Glutamatergic neuron (in vitro differentiated cells): ENCODE measurements around the gene NYNRIN. TPM values are rescaled to one million over a fixed set of nuclear protein-coding genes. Genes with fewer than 3 reads are reported as not detected.
A peak's percentile ranks its signal among the peaks of the same experiment; 100 is the strongest.
"Not testable (repeated sequence)": the region's sequence is repeated elsewhere in the genome, so short reads cannot be mapped to it uniquely, and the experiment has no call there.

Experiments used
- DNase-seq: peaks from one replicate; pipeline ENCODE4 v3.0.0; 2022
- H3K27ac Mint-ChIP-seq: one replicate; pipeline ENCODE4 v1.8.0; 2020; ENCODE audit warnings: mild to moderate bottlenecking, mixed read lengths, inconsistent platforms; ENCODE audit not compliant: unreplicated experiment
- H3K27me3 Mint-ChIP-seq: one replicate; pipeline ENCODE4 v1.8.0; 2020; ENCODE audit warnings: mild to moderate bottlenecking, moderate library complexity, mixed read lengths, inconsistent platforms; ENCODE audit not compliant: unreplicated experiment
- H3K36me3 Mint-ChIP-seq: one replicate; pipeline ENCODE4 v1.8.0; 2020; ENCODE audit warnings: mild to moderate bottlenecking, mixed read lengths, inconsistent platforms; ENCODE audit not compliant: unreplicated experiment
- H3K4me1 Mint-ChIP-seq: one replicate; pipeline ENCODE4 v1.8.0; 2020; ENCODE audit warnings: mild to moderate bottlenecking, low read depth, mixed read lengths, inconsistent platforms; ENCODE audit not compliant: unreplicated experiment
- H3K4me3 Mint-ChIP-seq: one replicate; pipeline ENCODE4 v1.8.0; 2020; ENCODE audit warnings: mild to moderate bottlenecking, mixed read lengths, inconsistent platforms; ENCODE audit not compliant: unreplicated experiment
- H3K9me3 Mint-ChIP-seq: one replicate; pipeline ENCODE4 v1.8.0; 2020; ENCODE audit warnings: mild to moderate bottlenecking, moderate library complexity, mixed read lengths, inconsistent platforms; ENCODE audit not compliant: unreplicated experiment
- total RNA-seq: library from RNA; stranded (reverse); fragmentation: NEBNext Ultra II Directional; extraction: Animal tissue kit (Norgen Biotek cat#: 25700); gene quantifications from one replicate; pipeline ENCODE4 v1.2.1, GENCODE V29; 2021; ENCODE audit not compliant: unreplicated experiment
- TF ChIP-seq, protein P1 (sequence below): fragments of 200-600 bp; sonication (generic); IDR thresholded peaks from one replicate; pipeline ENCODE4 v1.5.0; 2021; ENCODE audit not compliant: partially characterized antibody, unreplicated experiment

The NYNRIN gene
- total RNA-seq, 1 donor from 2014 or later = 33.5 TPM

DNA sequence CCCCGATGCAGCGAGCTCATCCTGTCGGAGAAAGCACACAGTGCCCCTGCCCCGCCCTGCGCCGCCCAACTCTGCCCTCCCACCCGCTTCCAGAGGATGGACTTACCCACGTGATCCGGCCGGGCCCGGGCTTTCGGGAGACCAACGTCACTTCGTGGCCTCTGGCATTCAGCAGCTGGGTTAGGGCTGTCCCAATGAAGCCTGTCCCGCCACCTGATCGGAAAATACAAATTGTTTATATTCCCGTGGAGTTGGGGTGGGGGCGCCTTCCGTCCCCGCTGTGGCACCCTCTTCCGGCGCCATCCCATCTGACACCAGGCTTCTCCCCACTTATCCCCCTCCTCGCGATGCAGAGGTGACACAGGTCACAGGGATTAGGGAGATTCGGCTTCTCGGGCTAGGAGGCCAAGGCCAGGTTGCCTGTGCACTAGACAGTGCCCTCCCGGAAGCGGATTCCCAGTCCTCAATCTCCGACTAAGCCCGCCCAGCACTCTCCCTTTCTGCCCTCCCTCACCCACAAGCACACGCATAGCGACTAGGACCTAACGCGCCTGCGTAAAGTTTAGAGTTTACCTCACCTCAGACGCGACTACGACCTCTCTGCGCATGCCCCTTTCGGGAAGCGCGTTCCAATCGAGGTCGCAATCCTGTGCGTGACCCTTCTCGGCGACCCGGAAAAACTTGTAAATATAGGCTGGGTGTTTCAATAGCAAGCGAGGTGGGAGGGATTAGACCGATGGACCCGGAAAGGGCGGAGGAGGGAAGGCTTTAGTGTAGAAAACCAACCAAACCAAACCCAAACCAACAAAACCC is 43.6 kb downstream of the NYNRIN start, which contains the start of gene SDR39U1:
TSS of gene SDR39U1 (minus strand) at position 537 of the 813 bp plus-strand sequence. CDS start at position 530, 7 bp downstream.
- Mint-ChIP-seq H3K36me3 (no peaks in the 10 kb centered on the region), H3K4me3 (peak within 1 kb of the TSS; percentile 91), H3K9me3 (peaks cover 14% of the 10 kb centered on the region), H3K27ac (peak within 1 kb of the TSS; percentile 99), H3K27me3 (peaks cover 14% of the 10 kb centered on the region), H3K4me1 (peaks cover 7% of the 10 kb centered on the region)
- TF ChIP-seq, protein P1, sequence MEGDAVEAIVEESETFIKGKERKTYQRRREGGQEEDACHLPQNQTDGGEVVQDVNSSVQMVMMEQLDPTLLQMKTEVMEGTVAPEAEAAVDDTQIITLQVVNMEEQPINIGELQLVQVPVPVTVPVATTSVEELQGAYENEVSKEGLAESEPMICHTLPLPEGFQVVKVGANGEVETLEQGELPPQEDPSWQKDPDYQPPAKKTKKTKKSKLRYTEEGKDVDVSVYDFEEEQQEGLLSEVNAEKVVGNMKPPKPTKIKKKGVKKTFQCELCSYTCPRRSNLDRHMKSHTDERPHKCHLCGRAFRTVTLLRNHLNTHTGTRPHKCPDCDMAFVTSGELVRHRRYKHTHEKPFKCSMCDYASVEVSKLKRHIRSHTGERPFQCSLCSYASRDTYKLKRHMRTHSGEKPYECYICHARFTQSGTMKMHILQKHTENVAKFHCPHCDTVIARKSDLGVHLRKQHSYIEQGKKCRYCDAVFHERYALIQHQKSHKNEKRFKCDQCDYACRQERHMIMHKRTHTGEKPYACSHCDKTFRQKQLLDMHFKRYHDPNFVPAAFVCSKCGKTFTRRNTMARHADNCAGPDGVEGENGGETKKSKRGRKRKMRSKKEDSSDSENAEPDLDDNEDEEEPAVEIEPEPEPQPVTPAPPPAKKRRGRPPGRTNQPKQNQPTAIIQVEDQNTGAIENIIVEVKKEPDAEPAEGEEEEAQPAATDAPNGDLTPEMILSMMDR = no peak
- peak; percentile 96 for DNase-seq

DNA sequence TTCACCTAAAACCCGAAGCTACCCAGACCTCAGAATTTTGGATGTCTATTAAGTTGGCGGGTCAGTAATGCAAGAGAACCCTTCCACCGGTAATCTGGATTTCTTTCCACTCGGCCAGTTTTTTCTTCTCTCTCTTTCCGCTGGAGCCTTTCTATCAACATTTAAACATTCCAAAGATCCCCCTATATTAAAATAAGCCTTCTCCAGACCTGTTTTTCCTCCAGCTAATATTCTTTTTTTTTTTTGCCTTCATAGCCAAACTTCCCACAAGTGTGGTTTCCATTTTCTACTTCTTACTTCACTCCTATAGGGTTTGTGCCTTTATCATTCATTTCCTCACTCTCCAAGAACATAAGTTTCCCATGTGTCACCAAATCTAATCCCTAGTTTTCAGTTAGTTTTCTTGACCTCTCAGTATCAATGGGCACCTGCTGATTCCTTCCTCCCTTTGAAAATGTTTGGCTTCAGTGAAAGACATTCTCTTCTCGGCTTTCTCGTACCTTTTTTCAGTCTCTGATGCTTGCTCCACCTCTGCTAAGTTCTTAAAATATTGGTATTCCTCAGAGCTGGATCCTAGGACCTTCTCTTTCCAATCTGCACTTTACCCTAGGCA is 44.4 kb downstream of the NYNRIN start:
- no peak for DNase-seq
- Mint-ChIP-seq H3K27ac (peak overlapping the region; percentile 99), H3K27me3 (peaks cover 14% of the 10 kb centered on the region), H3K36me3 (no peaks in the 10 kb centered on the region), H3K9me3 (peaks cover 14% of the 10 kb centered on the region), H3K4me1 (peaks cover 7% of the 10 kb centered on the region), H3K4me3 (peak overlapping the region; percentile 91)
- TF ChIP-seq, protein P1 = no peak

DNA sequence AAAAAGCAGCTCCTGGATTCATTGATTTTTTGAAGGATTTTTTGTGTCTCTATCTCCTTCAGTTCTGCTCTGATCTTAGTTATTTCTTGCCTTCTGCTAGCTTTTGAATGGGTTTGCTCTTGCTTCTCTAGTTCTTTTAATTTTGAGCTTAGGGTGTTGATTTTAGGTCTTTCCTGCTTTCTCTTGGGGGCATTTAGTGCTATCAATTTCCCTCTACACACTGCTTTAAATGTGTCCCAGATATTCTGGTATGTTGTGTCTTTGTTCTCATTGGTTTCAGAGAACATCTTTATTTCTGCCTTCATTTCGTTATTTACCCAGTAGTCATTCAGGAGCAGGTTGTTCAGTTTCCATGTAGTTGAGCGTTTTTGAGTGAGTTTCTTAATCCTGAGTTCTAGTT is 52.0 kb downstream of the NYNRIN start:
- DNase-seq, H3K27me3 Mint-ChIP-seq, H3K4me1 Mint-ChIP-seq, H3K27ac Mint-ChIP-seq, H3K36me3 Mint-ChIP-seq, H3K9me3 Mint-ChIP-seq, H3K4me3 Mint-ChIP-seq: not testable (repeated sequence)

DNA sequence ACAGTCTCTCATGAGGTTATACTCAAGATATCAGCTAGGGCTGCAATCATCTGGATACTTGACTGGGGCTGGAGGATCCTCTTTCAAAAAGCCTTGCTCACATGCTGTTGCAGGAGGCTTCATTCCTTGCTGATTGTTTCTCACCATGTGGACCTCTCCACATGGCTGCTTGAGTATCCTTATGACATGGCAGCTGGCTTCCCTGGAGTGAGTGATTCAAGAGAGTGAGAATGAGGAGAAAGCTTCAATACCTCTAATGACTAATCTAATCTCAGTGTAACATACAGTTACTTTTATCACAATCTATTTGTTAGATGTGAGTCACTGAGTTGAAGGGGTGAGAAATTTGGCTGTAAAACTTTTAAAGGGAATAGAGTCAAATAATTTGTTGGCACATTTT is 58.2 kb downstream of the NYNRIN start:
- peaks cover 5% of the 10 kb centered on the region for H3K9me3 Mint-ChIP-seq
- no peak overlapping the region for H3K27ac Mint-ChIP-seq
- H3K27me3 Mint-ChIP-seq = peaks cover 2% of the 10 kb centered on the region
- TF ChIP-seq, protein P1 = no peak
- H3K36me3 Mint-ChIP-seq = peaks cover 13% of the 10 kb centered on the region
- no peak overlapping the region for H3K4me3 Mint-ChIP-seq
- DNase-seq = no peak
- H3K4me1 Mint-ChIP-seq = no peaks in the 10 kb centered on the region

DNA sequence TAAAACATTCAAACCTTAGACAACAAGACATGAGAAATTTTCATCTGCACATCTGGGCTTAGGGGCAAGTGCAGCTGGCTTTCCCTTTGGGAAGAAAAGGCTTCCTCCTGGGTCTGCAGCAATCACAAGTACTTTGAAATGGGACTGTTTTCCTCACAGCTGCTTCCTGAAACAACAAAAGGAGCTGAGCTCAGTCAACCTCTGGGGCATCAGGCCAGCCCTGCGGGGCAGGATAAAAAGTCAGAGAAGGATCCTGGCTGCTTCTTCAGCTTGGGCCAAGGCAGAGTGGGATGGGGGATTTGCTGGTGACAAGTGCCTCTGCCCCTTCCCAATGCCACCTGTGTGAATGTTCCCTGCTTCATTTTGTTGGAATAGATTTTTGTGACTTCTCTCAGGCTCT is 59.9 kb downstream of the NYNRIN start:
- H3K4me3 Mint-ChIP-seq = no peak overlapping the region
- no peak for DNase-seq

More for the DNA sequence above, 59.9 kb downstream of the NYNRIN start:
- Mint-ChIP-seq H3K27ac (no peak overlapping the region), H3K4me1 (no peaks in the 10 kb centered on the region), H3K27me3 (peaks cover 2% of the 10 kb centered on the region), H3K36me3 (peaks cover 6% of the 10 kb centered on the region), H3K9me3 (peaks cover 5% of the 10 kb centered on the region)
- TF ChIP-seq, protein P1 = no peak
